Activated CD8-positive, alpha-beta memory T cell treated with anti-CD3 and anti-CD28 coated beads for 48 hours (primary cell): Measurements from ENCODE around the gene SSTR5.

Experiments
- DNase-seq, 3 experiments: peaks; one replicate each; pipeline ENCODE4 v3.0.0-alpha.2; 2020; ENCODE audit warnings: low read depth in 2 of 3, low spot score in 2 of 3

Gene SSTR5

DNA sequence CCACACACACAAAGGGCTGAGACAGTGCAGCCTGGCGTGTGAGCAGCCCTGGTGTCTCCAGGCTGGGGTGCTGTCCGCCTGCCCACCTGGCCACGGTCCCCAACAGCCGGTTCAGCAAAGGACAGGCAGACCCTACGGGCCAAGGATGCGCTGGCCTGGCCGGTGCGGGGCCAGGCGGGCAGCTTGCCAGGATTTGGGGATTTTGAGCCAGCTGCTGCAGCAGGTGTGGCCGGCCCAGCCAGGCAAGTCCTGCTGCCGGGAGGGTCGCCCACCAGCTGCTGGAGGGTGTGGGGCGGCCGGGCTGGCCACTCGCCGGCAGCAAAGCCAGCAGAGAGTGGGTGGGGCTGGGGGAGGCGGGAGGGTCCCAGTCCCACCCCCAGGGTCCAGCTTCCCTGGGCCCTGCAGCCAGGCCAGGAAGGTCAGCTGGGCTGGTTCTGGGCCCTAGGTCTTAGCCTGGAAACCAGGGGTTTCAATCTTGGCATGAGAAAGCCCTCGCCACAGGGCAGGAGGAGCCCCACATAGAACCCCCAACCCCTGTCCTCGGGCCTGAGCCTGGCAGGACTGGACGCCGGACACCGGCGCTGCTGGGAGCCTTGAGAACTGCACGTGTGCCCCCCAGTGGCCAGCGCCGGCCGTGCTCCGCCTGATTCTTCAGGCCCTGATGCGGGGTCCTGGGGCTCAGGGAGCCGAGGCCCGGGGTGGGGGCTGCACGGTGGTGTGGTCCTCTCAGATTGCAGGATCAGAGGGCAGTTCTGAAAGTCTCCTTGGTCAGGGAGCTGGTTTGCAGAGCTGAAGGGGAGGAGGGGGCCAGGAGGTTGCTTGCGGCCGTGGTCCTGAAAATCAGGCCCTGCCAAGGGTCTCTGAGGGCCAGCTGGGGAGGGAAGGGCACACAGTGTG, 17.6 kb upstream of the SSTR5 start:
- DNase-seq, result no peak

DNA sequence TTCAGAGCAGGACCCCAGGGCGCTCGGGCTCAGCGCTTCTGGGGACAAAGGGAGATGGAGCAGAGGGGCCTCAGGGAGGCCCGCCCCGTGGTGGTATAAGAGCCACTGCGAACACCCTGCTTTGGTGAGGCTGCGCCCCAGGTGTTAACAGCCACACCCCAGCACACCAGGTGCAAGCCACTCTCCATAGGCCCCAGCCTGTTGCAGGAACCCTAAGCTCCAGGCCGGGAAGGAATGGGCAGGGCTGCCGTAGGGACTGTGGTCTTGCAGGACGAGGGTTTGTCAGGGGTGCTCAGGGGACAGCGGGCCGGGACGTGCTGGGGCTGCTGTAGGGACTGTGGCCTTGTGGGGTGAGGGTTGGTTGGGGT, 17.0 kb upstream of the SSTR5 start:
- DNase-seq, result no peak

DNA sequence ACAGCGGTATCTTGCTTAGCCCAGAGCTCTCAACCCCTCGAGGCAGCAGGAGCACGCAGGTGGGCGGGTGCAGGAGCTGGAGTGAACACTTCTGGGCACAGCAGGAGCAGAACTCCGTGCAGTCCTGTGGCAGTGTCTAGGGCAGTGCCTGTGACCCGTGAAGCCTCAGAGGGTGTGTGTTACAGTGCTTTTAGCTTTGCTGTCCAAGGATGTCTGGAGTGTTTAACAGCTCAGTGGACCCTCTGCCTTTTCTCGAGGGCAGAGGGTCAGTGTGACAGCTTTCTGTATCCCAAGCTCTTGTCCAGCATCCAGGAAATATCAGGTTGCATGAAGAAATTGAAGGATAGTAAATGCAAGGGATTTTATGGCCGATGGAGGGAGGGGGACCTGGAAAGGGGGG, 16.4 kb upstream of the SSTR5 start:
- no peak for DNase-seq

DNA sequence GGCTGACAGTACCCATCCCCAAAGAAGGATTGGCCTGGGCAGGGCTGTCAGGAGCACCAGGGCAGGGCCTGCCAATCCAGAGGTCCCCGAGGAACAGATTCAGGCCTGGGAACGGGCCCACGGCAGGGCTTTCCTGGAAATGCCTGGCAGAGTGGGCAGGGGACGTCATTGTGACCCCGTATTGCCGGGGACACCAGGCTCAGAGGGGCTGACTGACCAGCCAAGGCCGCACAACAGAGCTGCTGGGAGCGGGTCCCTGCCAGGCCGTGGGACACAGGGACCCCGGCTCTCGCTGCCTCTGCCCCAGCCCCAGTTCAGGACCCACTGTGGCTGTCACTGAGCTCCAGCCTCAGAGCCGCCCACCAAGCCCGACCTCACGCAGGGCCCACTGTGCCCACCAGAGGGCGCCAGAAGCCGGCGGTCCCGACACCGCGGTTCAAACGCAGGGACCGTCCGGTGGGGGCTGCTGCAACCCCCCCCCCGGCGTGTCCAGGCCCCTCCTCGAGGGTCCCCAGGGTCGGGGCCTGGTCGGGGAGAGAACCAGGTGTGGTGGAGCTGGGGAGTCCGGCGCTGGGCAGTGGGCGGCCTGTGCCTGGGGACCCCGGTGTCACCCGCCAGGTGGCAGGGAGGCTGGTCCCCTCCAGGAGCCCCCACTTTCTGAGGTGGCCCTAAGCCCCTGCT, 15.2 kb upstream of the SSTR5 start:
- DNase-seq, result peak; percentile 29 to 71 (median 59)

DNA sequence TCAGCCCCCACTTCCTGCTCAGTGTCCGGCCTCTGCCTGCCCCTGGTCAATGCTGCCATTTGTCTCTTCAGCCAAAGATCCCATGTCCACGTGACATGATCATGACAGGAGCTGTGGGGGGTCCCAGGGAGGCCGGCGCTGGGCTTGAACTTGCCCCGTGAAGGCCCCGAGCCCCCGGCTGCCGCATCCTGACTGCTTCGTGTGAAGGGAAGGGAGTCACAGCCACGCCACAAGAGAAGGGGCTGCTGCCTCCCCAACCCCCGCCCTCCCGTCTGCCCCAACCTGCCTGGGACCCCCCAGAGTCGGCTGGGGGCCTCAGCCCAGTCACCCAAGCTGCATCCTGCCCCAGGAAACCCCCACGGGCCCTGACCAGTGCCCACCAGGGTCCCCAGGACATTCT, 14.3 kb upstream of the SSTR5 start:
- no peak for DNase-seq

DNA sequence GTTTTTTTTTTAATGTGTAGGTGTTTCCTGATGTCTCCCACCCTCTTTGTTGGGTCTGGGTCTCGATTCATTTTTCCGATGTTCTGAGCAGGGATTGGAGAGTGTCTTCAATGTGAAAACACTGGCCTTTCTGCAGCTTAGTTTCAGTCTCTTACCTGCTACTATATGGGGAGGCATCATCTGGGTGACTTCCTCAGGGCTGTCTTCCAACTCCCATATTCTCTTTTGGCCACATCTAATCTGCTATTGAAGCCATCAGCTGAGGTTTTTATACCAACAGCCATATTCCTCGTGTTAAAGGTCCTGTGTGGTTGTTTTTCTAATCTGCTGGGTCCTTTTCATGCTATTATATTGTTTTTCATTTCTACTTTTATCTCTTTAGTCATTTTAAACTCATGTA, 13.2 kb upstream of the SSTR5 start:
- no peak for DNase-seq

DNA sequence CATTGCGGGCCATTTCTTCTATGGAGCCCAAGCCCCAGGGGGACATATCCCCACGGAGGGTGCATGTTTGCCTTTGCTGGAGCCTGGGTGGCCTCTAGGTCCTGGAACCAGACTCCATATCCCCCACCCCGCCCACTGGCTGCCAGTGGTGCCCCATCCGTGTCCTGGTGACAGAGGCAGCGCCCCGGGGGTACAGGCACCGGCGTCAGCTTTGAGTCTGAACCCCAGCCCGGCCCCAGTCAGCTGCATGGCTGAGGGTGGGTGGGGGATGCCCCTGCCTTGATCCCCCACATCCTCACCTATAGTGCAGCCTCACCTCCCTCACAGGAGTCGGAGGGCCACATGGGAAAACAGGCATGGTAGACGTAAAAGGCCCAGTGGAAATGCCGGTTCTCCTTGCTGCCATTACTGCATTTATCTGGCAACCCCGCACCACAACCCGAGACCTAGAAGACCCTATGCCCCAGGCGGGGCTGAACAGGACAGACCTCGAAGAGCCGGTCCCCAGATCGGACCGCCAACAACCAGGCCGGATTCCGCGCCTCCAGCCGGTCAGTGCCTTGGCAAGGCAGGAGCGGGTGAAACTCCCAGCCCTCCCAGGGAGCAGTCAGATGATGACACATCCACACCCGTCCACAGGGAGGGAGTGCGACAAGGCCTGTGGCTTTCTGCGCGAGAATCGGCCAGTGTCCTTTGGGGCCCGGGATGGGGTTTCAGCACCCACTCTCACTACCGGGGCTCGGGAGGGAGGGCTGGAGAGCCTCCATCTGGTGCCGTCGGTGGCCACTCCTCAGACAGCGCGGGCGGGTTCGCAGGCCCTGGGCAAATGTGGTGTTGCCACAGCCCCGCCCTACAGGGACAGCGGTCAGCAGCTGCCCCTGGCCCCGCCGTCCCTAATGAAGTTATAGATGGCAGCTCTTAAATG, 11.9 kb upstream of the SSTR5 start:
- DNase-seq, result no peak

DNA sequence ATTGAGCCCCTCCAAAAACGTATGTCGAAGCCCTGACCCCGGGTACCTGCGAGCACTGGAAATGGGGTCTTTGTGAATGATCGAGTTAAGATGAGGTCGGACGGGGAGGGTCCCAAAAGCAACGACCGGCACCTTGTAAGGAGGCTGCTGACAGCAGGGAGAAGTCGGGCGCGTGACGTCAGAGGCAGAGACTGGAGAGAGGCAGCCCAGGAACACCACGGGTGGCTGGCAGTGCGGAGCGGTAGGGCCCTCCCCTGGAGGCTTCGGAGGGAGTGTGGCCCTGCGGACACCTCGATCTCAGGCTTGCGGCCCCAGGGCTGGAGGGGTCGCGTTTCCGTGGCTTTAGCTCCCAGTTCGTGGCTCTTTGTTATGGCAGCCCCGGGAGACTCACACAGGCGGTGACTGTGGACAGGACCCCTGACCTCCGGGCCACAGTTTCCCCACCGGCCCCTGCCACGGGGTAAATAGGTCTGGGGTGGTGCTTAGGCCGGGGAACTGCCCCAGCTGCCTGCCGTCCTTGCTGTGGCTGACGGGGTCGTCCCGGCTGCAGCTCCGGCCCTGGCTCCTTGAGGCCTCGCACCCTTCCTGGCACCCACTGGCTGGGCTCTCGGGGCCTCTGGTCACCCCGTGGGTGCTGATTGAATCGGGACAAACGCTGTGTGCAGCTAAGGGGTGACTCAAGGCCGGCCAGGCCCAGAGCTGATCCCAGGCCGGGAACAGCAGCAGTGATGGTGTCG, 10.6 kb upstream of the SSTR5 start:
- no peak for DNase-seq

DNA sequence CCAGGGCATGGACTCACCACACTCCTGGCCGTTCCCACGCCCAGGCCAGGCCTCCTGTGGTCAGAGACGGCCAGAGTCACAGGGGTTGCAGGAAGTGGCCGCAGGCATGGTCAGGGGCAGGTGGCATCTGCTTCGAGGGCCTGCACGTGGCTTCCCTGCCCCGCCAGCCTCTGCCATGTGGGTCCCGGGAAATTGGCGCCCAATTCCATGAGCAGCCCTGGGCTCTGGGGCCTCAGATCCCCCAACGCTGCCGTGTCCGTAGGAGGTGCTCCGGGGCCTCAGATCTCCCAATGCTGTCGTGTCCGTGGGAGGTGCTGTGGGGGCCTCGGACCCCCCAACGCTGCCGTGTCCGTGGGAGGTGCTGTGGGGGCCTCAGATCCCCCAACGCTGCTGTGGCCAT, 9.7 kb upstream of the SSTR5 start:
- no peak for DNase-seq

DNA sequence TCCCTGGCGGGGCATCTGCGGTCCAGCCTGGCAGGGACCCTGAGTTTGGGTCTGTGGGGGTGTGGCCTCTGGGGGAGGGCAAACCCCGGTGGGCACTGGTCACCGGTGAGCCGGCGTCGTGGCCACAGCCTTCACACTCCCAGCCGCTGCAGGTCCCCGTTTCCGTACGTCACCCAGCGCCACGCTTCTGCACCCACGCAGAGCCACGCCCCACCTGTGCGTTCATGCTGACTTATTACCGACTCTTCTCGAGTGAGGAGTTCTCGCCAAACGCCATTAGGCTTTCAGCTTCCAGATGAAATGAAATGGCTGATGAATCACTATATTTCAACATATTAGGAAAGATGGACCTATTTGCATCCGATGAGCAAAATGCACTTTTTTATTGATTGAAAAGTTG, 8.8 kb upstream of the SSTR5 start:
- no peak for DNase-seq

DNA sequence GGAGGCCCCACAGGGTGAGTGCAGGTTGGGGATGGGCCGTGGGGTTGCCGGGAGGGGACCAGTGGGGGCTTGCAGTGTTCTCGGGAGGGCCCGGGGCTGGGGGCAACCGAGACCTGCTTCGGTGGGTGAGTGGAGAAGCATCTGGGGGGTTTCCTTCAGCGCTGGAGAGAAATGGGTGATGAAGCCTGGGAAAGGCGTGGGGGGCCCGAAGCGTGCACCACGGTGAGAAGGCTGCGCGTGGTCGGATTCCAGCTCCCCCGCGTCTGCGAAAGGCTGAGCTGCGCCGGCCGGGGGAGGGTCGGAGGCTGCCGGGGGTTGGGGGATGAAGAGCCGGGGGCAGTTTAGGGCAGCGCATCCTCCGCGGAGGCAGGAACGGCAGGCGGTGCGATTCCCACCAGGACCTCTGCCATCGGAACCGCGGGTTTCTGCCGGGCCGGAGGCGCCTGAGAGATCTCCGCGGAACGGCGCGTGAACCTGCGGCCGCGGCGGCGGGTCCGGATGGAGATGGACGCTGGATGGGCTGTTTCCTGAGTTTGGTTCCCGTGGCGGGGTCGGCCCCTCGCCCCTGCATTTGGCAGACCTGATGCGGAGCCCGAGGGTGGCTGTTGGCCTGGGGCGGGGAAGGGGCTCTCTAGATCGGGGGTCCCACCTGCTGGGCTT, 6.9 kb upstream of the SSTR5 start:
- DNase-seq, result no peak

DNA sequence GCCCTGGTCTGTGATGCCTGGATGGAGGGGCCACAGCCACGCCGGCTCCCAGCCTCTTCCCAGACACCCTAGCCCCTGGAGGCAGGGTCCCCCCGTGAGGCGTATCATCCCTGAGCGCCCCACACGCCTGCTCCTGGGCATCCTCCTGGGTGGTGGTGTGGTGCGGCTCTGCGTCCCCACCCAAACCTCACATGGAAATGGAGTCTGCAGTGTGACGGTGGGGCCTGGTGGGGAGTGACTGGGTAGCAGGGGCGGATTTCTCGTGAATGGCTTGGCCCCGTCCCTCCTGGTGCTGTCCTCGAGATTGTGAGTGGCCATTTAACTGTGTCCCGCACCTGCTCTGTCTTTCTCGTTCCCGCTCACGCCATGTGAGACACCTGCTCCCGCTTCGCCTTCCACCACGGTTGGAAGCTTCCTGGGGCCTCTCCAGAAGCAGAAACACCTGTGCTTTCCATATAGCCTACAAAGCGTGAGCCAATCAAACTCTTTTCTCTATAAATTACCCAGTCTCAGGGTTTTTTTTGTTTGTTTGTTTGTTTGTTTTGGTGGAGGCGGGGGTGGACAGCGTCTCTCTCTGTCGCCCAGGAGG, 5.9 kb upstream of the SSTR5 start:
- DNase-seq, result no peak

DNA sequence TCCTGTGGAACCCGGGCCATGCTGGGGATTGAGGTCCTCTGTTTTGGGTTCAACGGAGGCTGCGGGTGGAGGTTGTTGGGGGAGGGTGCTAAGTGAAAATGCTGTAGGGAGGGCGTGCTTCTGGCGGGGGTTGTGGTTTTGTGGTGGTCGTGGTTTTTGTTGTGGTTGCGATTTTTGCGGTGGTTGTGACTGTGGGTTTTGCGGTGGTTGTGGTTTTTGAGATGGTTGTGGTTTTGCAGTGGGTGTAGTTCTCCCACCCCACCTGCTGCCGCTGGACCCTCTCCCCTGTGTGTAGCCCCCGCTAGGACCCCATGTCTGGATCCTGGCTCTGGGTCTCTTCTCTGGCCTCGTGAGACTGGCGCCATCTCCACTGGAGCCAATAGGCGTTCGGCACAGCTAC, 4.9 kb upstream of the SSTR5 start:
- no peak for DNase-seq

DNA sequence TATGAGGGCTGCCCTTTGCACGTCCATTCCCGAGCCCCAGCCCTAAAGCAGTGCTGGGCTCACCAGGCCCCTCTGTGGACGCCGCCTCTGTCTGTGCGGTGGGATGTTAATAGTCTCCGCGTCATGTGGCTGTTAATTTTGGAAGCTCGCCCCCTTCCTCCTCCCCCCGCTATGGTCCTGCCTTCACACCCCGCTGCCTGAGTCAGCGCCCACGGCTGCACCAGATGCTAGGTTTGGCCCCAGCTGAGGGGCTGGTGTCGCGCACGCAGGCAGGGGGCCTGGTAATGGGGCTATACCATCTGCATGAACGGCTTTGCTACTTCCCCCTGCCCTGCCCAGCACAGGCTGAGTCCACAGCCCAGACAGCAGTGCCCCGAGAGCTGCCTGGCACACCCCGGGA, 4.1 kb upstream of the SSTR5 start:
- DNase-seq, result no peak

DNA sequence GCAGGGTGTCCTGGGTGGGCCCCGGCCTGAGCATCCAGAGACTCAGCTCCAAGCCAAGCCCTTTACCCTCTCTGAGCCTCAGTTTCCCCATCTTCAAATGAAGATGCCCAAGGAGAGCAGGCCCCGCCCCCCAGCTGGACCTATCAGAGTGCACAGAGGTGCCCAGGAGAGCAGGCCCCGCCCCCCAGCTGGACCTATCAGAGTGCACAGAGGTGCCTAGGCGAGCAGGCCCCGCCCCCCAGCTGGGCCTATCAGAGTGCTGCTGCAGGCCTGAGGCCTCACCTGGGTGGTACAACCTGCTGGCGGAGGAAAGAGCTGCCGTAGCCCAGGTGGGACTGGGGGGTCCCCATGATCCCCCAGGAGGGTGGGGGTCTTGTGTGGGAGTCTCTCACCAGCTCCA, 3.4 kb upstream of the SSTR5 start:
- DNase-seq, result no peak

DNA sequence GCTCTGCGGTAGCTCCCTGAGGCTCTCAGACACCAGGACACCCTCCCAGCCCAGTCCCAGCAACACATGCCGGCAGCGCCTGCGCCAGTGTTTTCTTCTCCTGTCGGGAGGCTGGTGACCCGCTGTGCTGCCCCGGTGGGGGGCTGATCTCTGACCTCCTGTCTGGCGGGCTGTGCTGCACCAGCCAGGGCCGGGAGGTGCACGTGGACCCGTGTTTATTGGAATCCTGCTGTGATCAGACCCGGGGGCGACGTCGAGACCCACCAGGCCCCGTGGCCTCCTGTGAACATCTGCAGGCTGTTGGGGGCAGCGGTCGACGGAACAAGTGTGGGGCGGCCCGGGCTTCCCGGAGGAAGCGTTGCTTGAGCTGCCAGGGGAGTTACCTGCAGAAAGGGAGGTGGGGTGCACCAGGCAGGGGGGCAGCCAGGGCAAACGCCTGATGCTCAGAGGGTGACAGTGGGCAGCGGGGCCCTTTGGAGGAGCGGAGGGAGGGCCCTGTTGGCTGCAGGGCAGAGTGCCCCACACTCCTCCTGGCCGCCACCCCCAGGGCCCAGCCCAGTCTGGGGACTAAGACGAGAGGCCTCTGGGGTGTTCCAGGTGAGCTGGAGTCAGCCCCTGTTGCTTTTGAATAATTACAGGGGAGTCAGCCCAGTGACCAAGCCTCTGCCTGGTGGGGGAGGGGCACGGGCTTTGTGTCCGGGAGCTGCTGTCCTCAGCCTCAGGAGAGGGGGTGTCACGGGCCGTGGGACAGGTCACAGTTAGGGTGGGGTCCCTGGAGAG, 2.3 kb upstream of the SSTR5 start:
- DNase-seq, result no peak

DNA sequence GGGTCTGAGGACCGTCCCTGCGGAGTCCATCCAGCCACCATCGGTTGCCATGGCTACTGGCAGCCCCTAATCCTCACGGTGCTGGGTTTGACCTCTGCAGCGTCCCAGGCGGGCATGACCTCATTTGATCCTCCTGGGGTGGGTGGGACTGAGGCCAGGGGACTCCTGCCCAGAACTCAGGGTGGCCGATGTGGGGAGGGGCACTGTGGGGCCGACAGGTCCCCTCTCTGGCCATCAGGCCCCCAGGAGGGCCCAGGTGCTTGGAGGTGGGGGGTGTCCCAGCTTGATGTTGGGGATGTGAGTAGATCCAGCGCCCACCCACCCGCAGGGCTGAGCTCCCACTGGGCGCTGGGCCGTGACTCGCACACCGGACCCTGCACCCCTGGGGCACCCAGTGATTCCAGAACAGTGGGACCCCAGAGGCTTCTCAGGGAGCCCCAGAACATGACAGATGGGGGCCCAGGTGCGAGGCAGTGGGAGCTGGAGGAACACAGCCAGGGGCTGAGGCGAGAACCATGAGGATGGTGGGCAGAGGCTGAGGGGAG, 1.6 kb upstream of the SSTR5 start:
- DNase-seq, result no peak

DNA sequence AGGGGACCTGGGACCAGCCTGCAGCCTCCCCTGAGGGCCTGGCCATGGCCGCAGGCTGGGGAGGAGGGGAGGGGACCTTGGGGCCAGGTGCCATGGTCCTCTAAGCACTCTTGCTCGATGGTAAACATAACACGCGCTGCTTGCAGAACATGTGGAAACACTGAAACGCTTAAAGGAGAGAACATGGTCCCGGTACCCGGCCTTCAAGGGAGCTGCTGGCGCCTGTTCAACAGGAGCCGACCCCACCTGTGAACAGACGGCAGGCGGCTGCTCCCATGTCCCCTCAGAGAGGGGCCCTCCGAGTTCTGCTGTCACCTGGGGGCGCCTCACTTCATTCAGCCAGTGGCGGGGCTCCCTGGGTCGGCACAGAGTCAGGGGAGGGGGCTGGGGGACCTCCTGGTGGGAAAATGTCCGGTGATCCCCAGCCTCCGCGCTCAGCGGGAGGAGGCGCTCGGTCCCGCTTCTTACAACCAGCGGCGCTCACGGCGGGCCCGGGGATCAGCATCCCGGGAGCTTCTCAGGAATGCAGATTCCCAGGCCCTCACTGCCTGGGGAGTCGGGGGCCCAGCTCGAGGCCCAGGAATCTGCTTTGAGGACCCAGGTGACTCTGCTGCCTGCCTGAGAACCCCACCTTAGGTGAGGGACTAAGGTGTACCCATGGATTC, 854 bp upstream of the SSTR5 start:
- DNase-seq, result no peak

DNA sequence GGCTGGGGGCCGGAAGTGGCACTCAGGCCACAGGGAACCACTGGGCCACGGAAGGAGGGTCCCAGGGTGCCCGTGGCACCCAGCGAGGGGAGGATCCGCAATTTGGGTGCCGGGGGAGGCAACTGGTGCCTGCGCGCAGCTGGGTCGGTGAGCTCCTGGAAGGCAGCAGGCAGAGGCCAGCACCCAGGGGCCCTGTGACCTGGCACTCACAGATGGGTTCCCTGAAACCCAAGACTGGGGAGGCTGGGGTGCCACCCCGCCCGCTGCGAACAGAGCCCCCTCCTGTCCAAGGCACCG, 663 bp downstream of the SSTR5 start:
- no peak for DNase-seq
